ENCODE data around the gene IQSEC3.

Gene IQSEC3

GRCh38 chr12:165862-166368, 99.3 kb downstream of the IQSEC3 start:
- peak overlapping the region; percentile 22 for H3K4me2 ChIP-seq (ENCODE audit: low read depth, low read length, poor library complexity, severe bottlenecking)
- no peak overlapping the region for H3K4me3 ChIP-seq (ENCODE audit: low read length, poor library complexity, severe bottlenecking)
- no peaks in the 10 kb centered on the region for H3K27me3 ChIP-seq (ENCODE audit: insufficient read depth, low read length, poor library complexity, severe bottlenecking)
- H2AFZ ChIP-seq (ENCODE audit: low read length): no peak overlapping the region
- H4K20me1 ChIP-seq (ENCODE audit: insufficient read depth, low read length, poor library complexity, severe bottlenecking): no peaks in the 10 kb centered on the region
- no peaks in the 10 kb centered on the region for H3K9me2 ChIP-seq (replicated peaks; ENCODE audit: low read depth, low read length)
- peaks cover 76% of the 10 kb centered on the region for H3K4me1 ChIP-seq (ENCODE audit: insufficient read depth, low read length, poor library complexity, severe bottlenecking)
- no peaks in the 10 kb centered on the region for H3K9me3 ChIP-seq (ENCODE audit: insufficient read depth, low read depth, low read length)
- H3F3A ChIP-seq (ENCODE audit: low read depth): peaks cover 3% of the 10 kb centered on the region; the same call in 1 of the 2 replicates
- no peaks in the 10 kb centered on the region for H3K36me3 ChIP-seq (ENCODE audit: insufficient read depth, low read length)
- peak overlapping the region; percentile 81 for H3K9ac ChIP-seq (ENCODE audit: low read depth, low read length, poor library complexity, severe bottlenecking)
- TF ChIP-seq EZH2phosphoT487 (IDR thresholded peaks at IDR 0.05; ENCODE audit: borderline replicate concordance) (no peak), CTCF (conservative IDR thresholded peaks at IDR 0.05; ENCODE audit: low read length) (no peak)
- no peaks in the 10 kb centered on the region for H3K79me2 ChIP-seq (ENCODE audit: insufficient read depth, low read length)

GRCh38 chr12:166425-167075, 100.0 kb downstream of the IQSEC3 start:
- Histone ChIP-seq H3K4me1 (ENCODE audit: insufficient read depth, low read length, poor library complexity, severe bottlenecking) (peaks cover 82% of the 10 kb centered on the region), H3K9me3 (ENCODE audit: insufficient read depth, low read depth, low read length) (no peaks in the 10 kb centered on the region), H3K9me2 (replicated peaks; ENCODE audit: low read depth, low read length) (no peaks in the 10 kb centered on the region), H3K27me3 (ENCODE audit: insufficient read depth, low read length, poor library complexity, severe bottlenecking) (no peaks in the 10 kb centered on the region), H3K9ac (ENCODE audit: low read depth, low read length, poor library complexity, severe bottlenecking) (peak overlapping the region; percentile 81), H3K4me2 (ENCODE audit: low read depth, low read length, poor library complexity, severe bottlenecking) (peak overlapping the region; percentile 22), H3K4me3 (ENCODE audit: low read length, poor library complexity, severe bottlenecking) (no peak overlapping the region), H3K36me3 (ENCODE audit: insufficient read depth, low read length) (no peaks in the 10 kb centered on the region), H2AFZ (ENCODE audit: low read length) (peak overlapping the region; percentile 11; the same call in 1 of the 2 replicates), H3K79me2 (ENCODE audit: insufficient read depth, low read length) (no peaks in the 10 kb centered on the region), H4K20me1 (ENCODE audit: insufficient read depth, low read length, poor library complexity, severe bottlenecking) (no peaks in the 10 kb centered on the region), H3F3A (ENCODE audit: low read depth) (peaks cover 3% of the 10 kb centered on the region; the same call in 1 of the 2 replicates)
- TF ChIP-seq EZH2phosphoT487 (IDR thresholded peaks at IDR 0.05; ENCODE audit: borderline replicate concordance): no peak
- TF ChIP-seq CTCF (conservative IDR thresholded peaks at IDR 0.05; ENCODE audit: low read length): no peak

GRCh38 chr12:167959-168600, 101.5 kb downstream of the IQSEC3 start:
- no peaks in the 10 kb centered on the region for H3K27me3 ChIP-seq (ENCODE audit: insufficient read depth, low read length, poor library complexity, severe bottlenecking)
- no peak for TF ChIP-seq EZH2phosphoT487 (IDR thresholded peaks at IDR 0.05; ENCODE audit: borderline replicate concordance)
- no peak for TF ChIP-seq CTCF (conservative IDR thresholded peaks at IDR 0.05; ENCODE audit: low read length)
- H3K4me3 ChIP-seq (ENCODE audit: low read length, poor library complexity, severe bottlenecking): peak overlapping the region; percentile 64
- H4K20me1 ChIP-seq (ENCODE audit: insufficient read depth, low read length, poor library complexity, severe bottlenecking): no peaks in the 10 kb centered on the region
- no peak overlapping the region for H2AFZ ChIP-seq (ENCODE audit: low read length)
- peak overlapping the region; percentile 90 for H3K4me2 ChIP-seq (ENCODE audit: low read depth, low read length, poor library complexity, severe bottlenecking)
- no peaks in the 10 kb centered on the region for H3K79me2 ChIP-seq (ENCODE audit: insufficient read depth, low read length)
- H3K9me2 ChIP-seq (replicated peaks; ENCODE audit: low read depth, low read length): no peaks in the 10 kb centered on the region
- no peaks in the 10 kb centered on the region for H3K9me3 ChIP-seq (ENCODE audit: insufficient read depth, low read depth, low read length)
- H3F3A ChIP-seq (ENCODE audit: low read depth): no peaks in the 10 kb centered on the region
- peaks cover 97% of the 10 kb centered on the region for H3K4me1 ChIP-seq (ENCODE audit: insufficient read depth, low read length, poor library complexity, severe bottlenecking)
- H3K36me3 ChIP-seq (ENCODE audit: insufficient read depth, low read length): no peaks in the 10 kb centered on the region
- H3K9ac ChIP-seq (ENCODE audit: low read depth, low read length, poor library complexity, severe bottlenecking): peak overlapping the region; percentile 81

All from Loucy (cell line).